SK-N-SH (cell line): ENCODE results near the gene PUS3. TPM values are rescaled to one million over a fixed set of nuclear protein-coding genes. Genes with fewer than 3 reads are reported as not detected.

ENCODE experiments used
- CTCF ChIA-PET: fragments of 300-600, 350-600 bp; formaldehyde crosslinking; extraction: SDS; loops from one replicate; lab custom pipeline; 2021; lab: Yijun Ruan, JAX
- POLR2A ChIA-PET: fragments of 350-600 bp; sonication (Branson Sonifier 250); formaldehyde crosslinking; extraction: SDS; loops from one replicate; lab custom pipeline; 2020; ENCODE audit warnings: antibody characterized with exemption, inconsistent platforms; lab: Yijun Ruan, JAX
- DNase-seq: peaks from one replicate; pipeline ENCODE4 v3.0.0; 2012
- H2AFZ ChIP-seq: fragments of 200-600 bp; sonication (generic); 2 replicates; pipeline ENCODE4 v1.8.1; 2016; ENCODE audit warnings: antibody characterized with exemption, mild to moderate bottlenecking, low read depth
- H3F3A ChIP-seq: fragments of 200-600 bp; sonication (generic); replicated peaks from 2 replicates; pipeline ENCODE3; 2016; ENCODE audit warnings: antibody characterized with exemption, mild to moderate bottlenecking; ENCODE audit not compliant: insufficient read depth
- H3K27ac ChIP-seq, 2 experiments: fragments of 200-500 bp in 1 of 2; fragments of 200-600 bp in 1 of 2; sonication (Bioruptor generic) in 1 of 2; sonication (generic), shearing (Covaris generic) in 1 of 2; 2 replicates each; pipeline versions ENCODE4 v1.5.1 to v1.6.1; 2014 to 2016; ENCODE audit warnings: low read depth in 2 of 2, inconsistent platforms in 1 of 2, low read length in 1 of 2, mild to moderate bottlenecking in 1 of 2, mixed read lengths in 1 of 2
- H3K27me3 ChIP-seq: fragments of 200-600 bp; sonication (generic), shearing (Covaris generic); 2 replicates; pipeline ENCODE4 v1.6.1; 2016; ENCODE audit warnings: mixed run types; ENCODE audit not compliant: insufficient read depth
- H3K36me3 ChIP-seq, 2 experiments: fragments of 200-500 bp in 1 of 2; fragments of 200-600 bp in 1 of 2; sonication (Bioruptor generic) in 1 of 2; sonication (generic) in 1 of 2; replicated peaks in 1 of 2; 2 replicates each; pipeline versions ENCODE3 to v1.5.1; 2014 to 2016; ENCODE audit warnings: low read length in 1 of 2, mild to moderate bottlenecking in 1 of 2; ENCODE audit not compliant: insufficient read depth in 2 of 2, control insufficient read depth in 1 of 2
- H3K4me1 ChIP-seq, 2 experiments: fragments of 200-500 bp in 1 of 2; fragments of 200-600 bp in 1 of 2; sonication (Bioruptor generic) in 1 of 2; sonication (generic), shearing (Covaris generic) in 1 of 2; 2 replicates each; pipeline versions ENCODE4 v1.5.1 to v1.6.1; 2014 to 2016; ENCODE audit warnings: low read depth in 1 of 2, low read length in 1 of 2, mixed run types in 1 of 2; ENCODE audit not compliant: insufficient read depth in 2 of 2, control insufficient read depth in 1 of 2
- H3K4me2 ChIP-seq: fragments of 200-600 bp; sonication (generic), shearing (Covaris generic); 2 replicates; pipeline ENCODE4 v1.6.1; 2017; ENCODE audit warnings: mixed run types
- H3K4me3 ChIP-seq, 2 experiments: fragments of 200-500 bp in 1 of 2; fragments of 200-600 bp in 1 of 2; sonication (Bioruptor generic) in 1 of 2; sonication (generic), shearing (Covaris generic) in 1 of 2; 2 replicates each; pipeline versions ENCODE4 v1.5.1 to v1.8.1; 2014 to 2016; ENCODE audit warnings: low read depth in 2 of 2, inconsistent platforms in 1 of 2, low read length in 1 of 2, mild to moderate bottlenecking in 1 of 2, mixed read lengths in 1 of 2, moderate library complexity in 1 of 2
- H3K79me2 ChIP-seq: fragments of 200-600 bp; sonication (generic); 2 replicates; pipeline ENCODE4 v1.8.1; 2017; ENCODE audit warnings: mild to moderate bottlenecking; ENCODE audit not compliant: insufficient read depth
- H3K9ac ChIP-seq: fragments of 200-600 bp; sonication (generic); 2 replicates; pipeline ENCODE4 v1.6.1; 2017; ENCODE audit warnings: mixed run types
- H3K9me2 ChIP-seq: fragments of 200-600 bp; sonication (generic); 2 replicates; pipeline ENCODE4 v1.6.1; 2017; ENCODE audit warnings: mixed run types
- H3K9me3 ChIP-seq: fragments of 200-600 bp; sonication (generic); 2 replicates; pipeline ENCODE4 v1.6.1; 2017; ENCODE audit warnings: mixed run types, mild to moderate bottlenecking, moderate library complexity
- H4K20me1 ChIP-seq: fragments of 200-600 bp; sonication (generic); 2 replicates; pipeline ENCODE4 v1.6.1; 2017; ENCODE audit warnings: mild to moderate bottlenecking, mixed run types; ENCODE audit not compliant: insufficient read depth
- CHD2 ChIP-seq: fragments of 150-350 bp; IDR thresholded peaks from 2 replicates; pipeline ENCODE4 v1.6.1; 2018; ENCODE audit warnings: low read length; ENCODE audit not compliant: partially characterized antibody
- CTCF ChIP-seq: fragments of 200-600 bp; sonication (generic); IDR thresholded peaks from 2 replicates; pipeline ENCODE4 v1.6.1; 2017; ENCODE audit warnings: antibody characterized with exemption, mild to moderate bottlenecking, moderate library complexity
- ELF1 ChIP-seq: IDR thresholded peaks from 2 replicates; pipeline ENCODE4 v1.4.0; 2012
- EZH2phosphoT487 ChIP-seq: fragments of 200-600 bp; sonication (generic); IDR thresholded peaks from 2 replicates; pipeline ENCODE4 v1.6.1; 2017; ENCODE audit warnings: low read depth, mixed run types, mild to moderate bottlenecking, antibody characterized with exemption, moderate library complexity, borderline replicate concordance
- FOXM1 ChIP-seq: IDR thresholded peaks from 2 replicates; pipeline ENCODE4 v1.4.0; 2012; ENCODE audit warnings: low read depth, mild to moderate bottlenecking
- GATA2 ChIP-seq: sonication (generic); formaldehyde crosslinking; IDR thresholded peaks from 2 replicates; pipeline ENCODE4 v1.5.0; 2020; ENCODE audit warnings: mild to moderate bottlenecking, missing genetic modification reagents
- IRF3 ChIP-seq: fragments of 150-350 bp; IDR thresholded peaks from 2 replicates; pipeline ENCODE4 v1.6.1; 2016; ENCODE audit warnings: mild to moderate bottlenecking, low read depth, low read length
- JUND ChIP-seq: IDR thresholded peaks from 2 replicates; pipeline ENCODE4 v1.4.0; 2012
- MXI1 ChIP-seq: IDR thresholded peaks from 2 replicates; pipeline ENCODE4 v1.6.1; 2012; ENCODE audit warnings: mild to moderate bottlenecking, low read depth, low read length, improper control_type of control experiment
- NFIC ChIP-seq: IDR thresholded peaks from 2 replicates; pipeline ENCODE4 v1.4.0; 2012; ENCODE audit warnings: borderline replicate concordance
- NRF1 ChIP-seq: IDR thresholded peaks from 2 replicates; pipeline ENCODE4 v1.6.1; 2012; ENCODE audit warnings: low read depth, mild to moderate bottlenecking, low read length
- PBX3 ChIP-seq: IDR thresholded peaks from 2 replicates; pipeline ENCODE4; 2012
- POLR2AphosphoS5 ChIP-seq: IDR thresholded peaks from 2 replicates; pipeline ENCODE4 v1.6.1; 2012; ENCODE audit warnings: low read depth, low read length
- RAD21 ChIP-seq: IDR thresholded peaks from 2 replicates; pipeline ENCODE4 v1.6.1; 2012; ENCODE audit warnings: mild to moderate bottlenecking, low read length
- RFX5 ChIP-seq: IDR thresholded peaks from 2 replicates; pipeline ENCODE4 v1.6.1; 2012; ENCODE audit warnings: mild to moderate bottlenecking, improper control_type of control experiment, low read length
- RXRA ChIP-seq: IDR thresholded peaks from 2 replicates; pipeline ENCODE4 v1.4.0; 2012; ENCODE audit warnings: low read depth, mild to moderate bottlenecking, borderline replicate concordance
- TAF1 ChIP-seq: IDR thresholded peaks from 2 replicates; pipeline ENCODE4 v1.6.1; 2012; ENCODE audit warnings: low read depth, mild to moderate bottlenecking, low read length, moderate library complexity, borderline replicate concordance
- ZBTB33 ChIP-seq: IDR thresholded peaks from 2 replicates; pipeline ENCODE4 v1.4.0; 2012; ENCODE audit warnings: low read depth, borderline replicate concordance
- WGBS: methylation state at CpG from one replicate; pipeline ENCODE4 v1.1.6; 2017; ENCODE audit warnings: low lambda C conversion rate; 5-methylcytosine and 5-hydroxymethylcytosine counted together
- polyA plus RNA-seq, 3 experiments: library from polyadenylated mRNA; depleted of rRNA; stranded (reverse); fragments of >200 nt; gene quantifications; 2 replicates each; pipeline ENCODE4 v1.2.3, GENCODE V29; 2012

PUS3 gene
- polyA plus RNA-seq, 1 of the 3 experiments (the other 2 are of a cell fraction) = 7.0 TPM

GRCh38 chr11:125948278-125949051 is 45.5 kb upstream of the PUS3 start:
- POLR2A ChIA-PET = no interaction called here
- Histone ChIP-seq H3K27me3 (no peaks in the 10 kb centered on the region), H3K4me3 (no peak overlapping the region), H3K9me2 (no peaks in the 10 kb centered on the region), H3K36me3 (no peaks in the 10 kb centered on the region), H3K4me1 (peaks cover 0 to 44% of the 10 kb centered on the region in 2 experiments; a peak in 2 of 4 replicates), H3K9ac (no peak overlapping the region), H3K27ac (no peak overlapping the region; a peak in 1 of 4 replicates), H3F3A (no peaks in the 10 kb centered on the region), H4K20me1 (no peaks in the 10 kb centered on the region), H3K4me2 (no peak overlapping the region), H3K79me2 (no peaks in the 10 kb centered on the region), H2AFZ (no peak overlapping the region), H3K9me3 (no peaks in the 10 kb centered on the region)
- CTCF ChIA-PET = interaction anchor here (1.1 to 3.5 kb wide), 4 partner anchors 8 to 167 kb away, joined by 3 to 31 read pairs (median 3); no protein-coding TSS in a partner anchor
- 85% methylated on average over 9 of the region's 23 CpGs for WGBS
- TF ChIP-seq GATA2 = no peak
- TF ChIP-seq NRF1 = no peak
- no peak for TF ChIP-seq TAF1
- no peak for DNase-seq

- no peaks in the 10 kb centered on the region for H3K9me2 ChIP-seq
- no peaks in the 10 kb centered on the region for H3K36me3 ChIP-seq
- H3K79me2 ChIP-seq = no peaks in the 10 kb centered on the region
- ChIA-PET POLR2A (no interaction called here), CTCF (interaction anchor here (1.1 to 1.5 kb wide), 3 partner anchors 11 to 168 kb away, joined by 3 read pairs; no protein-coding TSS in a partner anchor)
- H3K4me3 ChIP-seq = no peak overlapping the region
- H2AFZ ChIP-seq = no peak overlapping the region
- H3K27me3 ChIP-seq = no peaks in the 10 kb centered on the region
- no peak overlapping the region for H3K9ac ChIP-seq
- no peak for TF ChIP-seq CHD2
- no peak for TF ChIP-seq MXI1
- TF ChIP-seq CTCF = no peak
- no peak for TF ChIP-seq NRF1
- no peak for TF ChIP-seq ELF1
- no peak for TF ChIP-seq RXRA
- TF ChIP-seq NFIC = no peak
- TF ChIP-seq RFX5 = no peak
- no peak for TF ChIP-seq FOXM1
- no peak for TF ChIP-seq RAD21
- TF ChIP-seq IRF3 = no peak
- no peak for TF ChIP-seq TAF1
- no peak for TF ChIP-seq JUND
- no peak for TF ChIP-seq POLR2AphosphoS5
- TF ChIP-seq PBX3 = no peak
- no peak for TF ChIP-seq ZBTB33
- no peak for TF ChIP-seq EZH2phosphoT487
- H3K9me3 ChIP-seq = no peaks in the 10 kb centered on the region
- H3K27ac ChIP-seq = no peak overlapping the region
- DNase-seq = no peak
- peaks cover 0 to 39% of the 10 kb centered on the region in 2 experiments; a peak in 2 of 4 replicates for H3K4me1 ChIP-seq
- WGBS = 81% methylated on average over 8 of the region's 24 CpGs
- no peaks in the 10 kb centered on the region for H3F3A ChIP-seq
- no peak overlapping the region for H3K4me2 ChIP-seq
- no peaks in the 10 kb centered on the region for H4K20me1 ChIP-seq
Observed at GRCh38 chr11:125947419-125948277, 44.6 kb upstream of the PUS3 start.
